Measurements from ENCODE around the gene POLE2.

GRCh38 chr14:49594347-49595091 lies 93.5 kb downstream of the POLE2 start:
- TF ChIP-seq, protein P1, sequence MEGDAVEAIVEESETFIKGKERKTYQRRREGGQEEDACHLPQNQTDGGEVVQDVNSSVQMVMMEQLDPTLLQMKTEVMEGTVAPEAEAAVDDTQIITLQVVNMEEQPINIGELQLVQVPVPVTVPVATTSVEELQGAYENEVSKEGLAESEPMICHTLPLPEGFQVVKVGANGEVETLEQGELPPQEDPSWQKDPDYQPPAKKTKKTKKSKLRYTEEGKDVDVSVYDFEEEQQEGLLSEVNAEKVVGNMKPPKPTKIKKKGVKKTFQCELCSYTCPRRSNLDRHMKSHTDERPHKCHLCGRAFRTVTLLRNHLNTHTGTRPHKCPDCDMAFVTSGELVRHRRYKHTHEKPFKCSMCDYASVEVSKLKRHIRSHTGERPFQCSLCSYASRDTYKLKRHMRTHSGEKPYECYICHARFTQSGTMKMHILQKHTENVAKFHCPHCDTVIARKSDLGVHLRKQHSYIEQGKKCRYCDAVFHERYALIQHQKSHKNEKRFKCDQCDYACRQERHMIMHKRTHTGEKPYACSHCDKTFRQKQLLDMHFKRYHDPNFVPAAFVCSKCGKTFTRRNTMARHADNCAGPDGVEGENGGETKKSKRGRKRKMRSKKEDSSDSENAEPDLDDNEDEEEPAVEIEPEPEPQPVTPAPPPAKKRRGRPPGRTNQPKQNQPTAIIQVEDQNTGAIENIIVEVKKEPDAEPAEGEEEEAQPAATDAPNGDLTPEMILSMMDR (IDR thresholded peaks at IDR 0.05; ENCODE audit: low read depth, low read length), result no peak
- TF ChIP-seq MYC (IDR thresholded peaks at IDR 0.05; ENCODE audit: low read depth, low read length) (no peak), POLR2A (IDR thresholded peaks at IDR 0.05; ENCODE audit: extremely low read depth, insufficient read length) (no peak), MAX (IDR thresholded peaks at IDR 0.05; ENCODE audit: low read depth, low read length) (no peak)

All from NB4 (cell line).